GM12872 (cell line): ENCODE results near the gene R3HDM2.

ENCODE experiments used
- CTCF ChIP-seq: IDR thresholded peaks from 3 replicates; pipeline ENCODE4 v1.5.1; 2011; ENCODE audit warnings: low read depth, mild to moderate bottlenecking, low read length, moderate library complexity; ENCODE audit not compliant: insufficient read depth

R3HDM2 gene

GRCh38 chr12:57237596-57237931 lies 193.3 kb downstream of the R3HDM2 start:
- no peak for TF ChIP-seq CTCF

- TF ChIP-seq CTCF = no peak
Measured at GRCh38 chr12:57236925-57237595, 193.8 kb downstream of the R3HDM2 start.

GRCh38 chr12:57236201-57236924 lies 194.5 kb downstream of the R3HDM2 start:
- no peak for TF ChIP-seq CTCF

- TF ChIP-seq CTCF = no peak
Measured at GRCh38 chr12:57235728-57236131, 195.1 kb downstream of the R3HDM2 start.

GRCh38 chr12:57235017-57235727 lies 195.7 kb downstream of the R3HDM2 start:
- no peak for TF ChIP-seq CTCF

- TF ChIP-seq CTCF = no peak
Measured at GRCh38 chr12:57234571-57235016, 196.2 kb downstream of the R3HDM2 start.

- no peak for TF ChIP-seq CTCF
Measured at GRCh38 chr12:57234233-57234570, 196.6 kb downstream of the R3HDM2 start.
